Uterus (tissue), 2 donors: Measurements from ENCODE around the gene FNDC5.

Experiments
- CTCF ChIP-seq, 4 experiments: fragments of 200-600 bp in 2 of 4; fragments of 450-650 bp in 2 of 4; sonication (generic) in 2 of 4; IDR thresholded peaks; one replicate each; pipeline ENCODE4 v1.5.1; 2016 to 2019; ENCODE audit warnings: antibody characterized with exemption in 4 of 4, mild to moderate bottlenecking in 2 of 4, moderate library complexity in 1 of 4
- POLR2A ChIP-seq, 2 donors: fragments of 450-650 bp; IDR thresholded peaks; one replicate each; pipeline ENCODE4 v1.6.1; 2016; ENCODE audit warnings: antibody characterized with exemption in 2 of 2, mild to moderate bottlenecking in 1 of 2, moderate library complexity in 1 of 2

- TF ChIP-seq POLR2A (IDR thresholded peaks at IDR 0.05) (no peak), CTCF (IDR thresholded peaks at IDR 0.05) (no peak)
Observed at GRCh38 chr1:32813941-32814739, 56.6 kb downstream of the FNDC5 start.
